SK-N-SH (cell line): ENCODE results near the gene SIRPB1. TPM values are rescaled to one million over a fixed set of nuclear protein-coding genes. Genes with fewer than 3 reads are reported as not detected.

Source experiments
- CTCF ChIA-PET: fragments of 300-600, 350-600 bp; formaldehyde crosslinking; extraction: SDS; loops from one replicate; lab custom pipeline; 2021; lab: Yijun Ruan, JAX
- POLR2A ChIA-PET: fragments of 350-600 bp; sonication (Branson Sonifier 250); formaldehyde crosslinking; extraction: SDS; loops from one replicate; lab custom pipeline; 2020; ENCODE audit warnings: antibody characterized with exemption, inconsistent platforms; lab: Yijun Ruan, JAX
- DNase-seq: peaks from one replicate; pipeline ENCODE4 v3.0.0; 2012
- H2AFZ ChIP-seq: fragments of 200-600 bp; sonication (generic); 2 replicates; pipeline ENCODE4 v1.8.1; 2016; ENCODE audit warnings: antibody characterized with exemption, mild to moderate bottlenecking, low read depth
- H3F3A ChIP-seq: fragments of 200-600 bp; sonication (generic); replicated peaks from 2 replicates; pipeline ENCODE3; 2016; ENCODE audit warnings: antibody characterized with exemption, mild to moderate bottlenecking; ENCODE audit not compliant: insufficient read depth
- H3K27ac ChIP-seq, 2 experiments: fragments of 200-500 bp in 1 of 2; fragments of 200-600 bp in 1 of 2; sonication (Bioruptor generic) in 1 of 2; sonication (generic), shearing (Covaris generic) in 1 of 2; 2 replicates each; pipeline versions ENCODE4 v1.5.1 to v1.6.1; 2014 to 2016; ENCODE audit warnings: low read depth in 2 of 2, inconsistent platforms in 1 of 2, low read length in 1 of 2, mild to moderate bottlenecking in 1 of 2, mixed read lengths in 1 of 2
- H3K27me3 ChIP-seq: fragments of 200-600 bp; sonication (generic), shearing (Covaris generic); 2 replicates; pipeline ENCODE4 v1.6.1; 2016; ENCODE audit warnings: mixed run types; ENCODE audit not compliant: insufficient read depth
- H3K36me3 ChIP-seq, 2 experiments: fragments of 200-500 bp in 1 of 2; fragments of 200-600 bp in 1 of 2; sonication (Bioruptor generic) in 1 of 2; sonication (generic) in 1 of 2; replicated peaks in 1 of 2; 2 replicates each; pipeline versions ENCODE3 to v1.5.1; 2014 to 2016; ENCODE audit warnings: low read length in 1 of 2, mild to moderate bottlenecking in 1 of 2; ENCODE audit not compliant: insufficient read depth in 2 of 2, control insufficient read depth in 1 of 2
- H3K4me1 ChIP-seq, 2 experiments: fragments of 200-500 bp in 1 of 2; fragments of 200-600 bp in 1 of 2; sonication (Bioruptor generic) in 1 of 2; sonication (generic), shearing (Covaris generic) in 1 of 2; 2 replicates each; pipeline versions ENCODE4 v1.5.1 to v1.6.1; 2014 to 2016; ENCODE audit warnings: low read depth in 1 of 2, low read length in 1 of 2, mixed run types in 1 of 2; ENCODE audit not compliant: insufficient read depth in 2 of 2, control insufficient read depth in 1 of 2
- H3K4me2 ChIP-seq: fragments of 200-600 bp; sonication (generic), shearing (Covaris generic); 2 replicates; pipeline ENCODE4 v1.6.1; 2017; ENCODE audit warnings: mixed run types
- H3K4me3 ChIP-seq, 2 experiments: fragments of 200-500 bp in 1 of 2; fragments of 200-600 bp in 1 of 2; sonication (Bioruptor generic) in 1 of 2; sonication (generic), shearing (Covaris generic) in 1 of 2; 2 replicates each; pipeline versions ENCODE4 v1.5.1 to v1.8.1; 2014 to 2016; ENCODE audit warnings: low read depth in 2 of 2, inconsistent platforms in 1 of 2, low read length in 1 of 2, mild to moderate bottlenecking in 1 of 2, mixed read lengths in 1 of 2, moderate library complexity in 1 of 2
- H3K79me2 ChIP-seq: fragments of 200-600 bp; sonication (generic); 2 replicates; pipeline ENCODE4 v1.8.1; 2017; ENCODE audit warnings: mild to moderate bottlenecking; ENCODE audit not compliant: insufficient read depth
- H3K9ac ChIP-seq: fragments of 200-600 bp; sonication (generic); 2 replicates; pipeline ENCODE4 v1.6.1; 2017; ENCODE audit warnings: mixed run types
- H3K9me2 ChIP-seq: fragments of 200-600 bp; sonication (generic); 2 replicates; pipeline ENCODE4 v1.6.1; 2017; ENCODE audit warnings: mixed run types
- H3K9me3 ChIP-seq: fragments of 200-600 bp; sonication (generic); 2 replicates; pipeline ENCODE4 v1.6.1; 2017; ENCODE audit warnings: mixed run types, mild to moderate bottlenecking, moderate library complexity
- H4K20me1 ChIP-seq: fragments of 200-600 bp; sonication (generic); 2 replicates; pipeline ENCODE4 v1.6.1; 2017; ENCODE audit warnings: mild to moderate bottlenecking, mixed run types; ENCODE audit not compliant: insufficient read depth
- CHD2 ChIP-seq: fragments of 150-350 bp; IDR thresholded peaks from 2 replicates; pipeline ENCODE4 v1.6.1; 2018; ENCODE audit warnings: low read length; ENCODE audit not compliant: partially characterized antibody
- GABPA ChIP-seq: IDR thresholded peaks from 2 replicates; pipeline ENCODE4 v1.4.0; 2012; ENCODE audit warnings: low read depth, mild to moderate bottlenecking
- GATA2 ChIP-seq: sonication (generic); formaldehyde crosslinking; IDR thresholded peaks from 2 replicates; pipeline ENCODE4 v1.5.0; 2020; ENCODE audit warnings: mild to moderate bottlenecking, missing genetic modification reagents
- JUND ChIP-seq: IDR thresholded peaks from 2 replicates; pipeline ENCODE4 v1.4.0; 2012
- NRF1 ChIP-seq: IDR thresholded peaks from 2 replicates; pipeline ENCODE4 v1.6.1; 2012; ENCODE audit warnings: low read depth, mild to moderate bottlenecking, low read length
- RAD21 ChIP-seq: IDR thresholded peaks from 2 replicates; pipeline ENCODE4 v1.6.1; 2012; ENCODE audit warnings: mild to moderate bottlenecking, low read length
- RFX5 ChIP-seq: IDR thresholded peaks from 2 replicates; pipeline ENCODE4 v1.6.1; 2012; ENCODE audit warnings: mild to moderate bottlenecking, improper control_type of control experiment, low read length
- SIN3A ChIP-seq: IDR thresholded peaks from 2 replicates; pipeline ENCODE4 v1.6.1; 2012; ENCODE audit warnings: low read depth, mild to moderate bottlenecking, low read length, moderate library complexity, borderline replicate concordance
- SMC3 ChIP-seq: IDR thresholded peaks from 2 replicates; pipeline ENCODE4 v1.6.1; 2012; ENCODE audit warnings: low read depth, low read length, improper control_type of control experiment
- TAF1 ChIP-seq: IDR thresholded peaks from 2 replicates; pipeline ENCODE4 v1.6.1; 2012; ENCODE audit warnings: low read depth, mild to moderate bottlenecking, low read length, moderate library complexity, borderline replicate concordance
- TCF12 ChIP-seq: IDR thresholded peaks from 2 replicates; pipeline ENCODE4 v1.4.0; 2012
- YY1 ChIP-seq: IDR thresholded peaks from 2 replicates; pipeline ENCODE4 v1.4.0; 2012; ENCODE audit warnings: low read depth, mild to moderate bottlenecking
- WGBS: methylation state at CpG from one replicate; pipeline ENCODE4 v1.1.6; 2017; ENCODE audit warnings: low lambda C conversion rate; 5-methylcytosine and 5-hydroxymethylcytosine counted together
- polyA plus RNA-seq, 3 experiments: library from polyadenylated mRNA; depleted of rRNA; stranded (reverse); fragments of >200 nt; gene quantifications; 2 replicates each; pipeline ENCODE4 v1.2.3, GENCODE V29; 2012
- TF ChIP-seq, protein P1 (sequence below): IDR thresholded peaks from 2 replicates; pipeline ENCODE4 v1.6.1; 2012; ENCODE audit warnings: mild to moderate bottlenecking, low read depth, low read length, moderate library complexity
- TF ChIP-seq, protein P2 (sequence below): fragments of 150-350 bp; IDR thresholded peaks from 2 replicates; pipeline ENCODE4 v1.6.1; 2016; ENCODE audit warnings: mild to moderate bottlenecking, low read depth, low read length

The SIRPB1 gene
- polyA plus RNA-seq, 1 of the 3 experiments (the other 2 are of a cell fraction) = 0.53 TPM

DNA sequence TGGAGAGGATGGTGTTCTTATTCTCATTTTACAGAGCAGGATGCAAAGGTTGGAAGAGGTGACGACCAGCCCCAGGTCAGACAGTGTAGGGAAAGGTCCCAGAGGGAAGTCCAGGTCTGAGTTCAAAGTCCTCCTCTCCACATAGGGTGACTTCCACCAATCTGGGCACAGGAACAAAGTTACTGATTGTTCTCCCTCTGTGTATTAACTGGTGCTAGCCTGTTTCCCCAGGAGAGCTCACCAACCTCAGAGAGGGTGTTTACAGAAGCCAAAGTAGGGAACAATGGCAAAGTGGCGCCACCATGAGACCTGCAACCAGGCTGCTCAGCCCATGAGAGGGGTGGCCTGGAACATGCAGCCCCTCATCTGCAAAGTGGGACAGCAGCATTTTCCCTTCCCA, 16.8 kb upstream of the SIRPB1 start (continued):
- TF ChIP-seq, protein P1, sequence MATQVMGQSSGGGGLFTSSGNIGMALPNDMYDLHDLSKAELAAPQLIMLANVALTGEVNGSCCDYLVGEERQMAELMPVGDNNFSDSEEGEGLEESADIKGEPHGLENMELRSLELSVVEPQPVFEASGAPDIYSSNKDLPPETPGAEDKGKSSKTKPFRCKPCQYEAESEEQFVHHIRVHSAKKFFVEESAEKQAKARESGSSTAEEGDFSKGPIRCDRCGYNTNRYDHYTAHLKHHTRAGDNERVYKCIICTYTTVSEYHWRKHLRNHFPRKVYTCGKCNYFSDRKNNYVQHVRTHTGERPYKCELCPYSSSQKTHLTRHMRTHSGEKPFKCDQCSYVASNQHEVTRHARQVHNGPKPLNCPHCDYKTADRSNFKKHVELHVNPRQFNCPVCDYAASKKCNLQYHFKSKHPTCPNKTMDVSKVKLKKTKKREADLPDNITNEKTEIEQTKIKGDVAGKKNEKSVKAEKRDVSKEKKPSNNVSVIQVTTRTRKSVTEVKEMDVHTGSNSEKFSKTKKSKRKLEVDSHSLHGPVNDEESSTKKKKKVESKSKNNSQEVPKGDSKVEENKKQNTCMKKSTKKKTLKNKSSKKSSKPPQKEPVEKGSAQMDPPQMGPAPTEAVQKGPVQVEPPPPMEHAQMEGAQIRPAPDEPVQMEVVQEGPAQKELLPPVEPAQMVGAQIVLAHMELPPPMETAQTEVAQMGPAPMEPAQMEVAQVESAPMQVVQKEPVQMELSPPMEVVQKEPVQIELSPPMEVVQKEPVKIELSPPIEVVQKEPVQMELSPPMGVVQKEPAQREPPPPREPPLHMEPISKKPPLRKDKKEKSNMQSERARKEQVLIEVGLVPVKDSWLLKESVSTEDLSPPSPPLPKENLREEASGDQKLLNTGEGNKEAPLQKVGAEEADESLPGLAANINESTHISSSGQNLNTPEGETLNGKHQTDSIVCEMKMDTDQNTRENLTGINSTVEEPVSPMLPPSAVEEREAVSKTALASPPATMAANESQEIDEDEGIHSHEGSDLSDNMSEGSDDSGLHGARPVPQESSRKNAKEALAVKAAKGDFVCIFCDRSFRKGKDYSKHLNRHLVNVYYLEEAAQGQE = no peak

DNA sequence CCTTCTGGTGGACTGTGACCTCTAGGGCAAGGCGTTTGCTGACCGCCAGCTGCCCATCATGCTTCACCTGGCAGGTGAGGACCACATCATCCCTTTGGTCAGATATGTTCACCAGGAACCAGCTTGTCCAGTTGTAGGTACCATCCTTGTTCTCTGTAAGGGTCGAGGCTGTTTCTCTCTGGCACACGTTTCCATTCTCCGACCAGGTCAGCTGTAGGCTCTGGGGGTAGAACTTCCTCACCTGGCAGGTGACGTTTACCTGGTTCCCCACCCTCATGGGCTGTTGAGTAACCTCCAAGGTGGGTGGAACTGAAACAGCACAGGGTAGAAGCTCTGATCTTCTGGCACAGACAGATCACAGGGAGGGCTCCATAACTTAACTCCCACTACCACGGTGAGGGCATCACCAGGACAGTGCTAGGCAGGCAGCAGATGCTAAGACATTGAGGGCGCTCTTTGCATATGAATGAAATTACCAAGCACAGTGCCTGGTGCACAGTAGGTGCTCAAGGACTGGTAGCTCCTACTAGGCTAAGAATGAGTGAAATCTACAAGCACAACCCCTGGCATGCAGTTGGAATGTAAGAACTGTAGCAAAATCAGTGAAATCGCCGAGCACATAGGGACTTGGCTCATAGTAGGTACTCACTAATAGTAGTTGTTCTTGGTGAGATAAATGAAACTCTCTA, 15.6 kb upstream of the SIRPB1 start:
- TF ChIP-seq GABPA (no peak), TCF12 (no peak), CHD2 (no peak), GATA2 (CRISPR knock-in tag) (no peak), SMC3 (no peak), TAF1 (no peak), JUND (no peak), YY1 (no peak), SIN3A (no peak), NRF1 (no peak), RAD21 (no peak), RFX5 (no peak)
- TF ChIP-seq, protein P2, sequence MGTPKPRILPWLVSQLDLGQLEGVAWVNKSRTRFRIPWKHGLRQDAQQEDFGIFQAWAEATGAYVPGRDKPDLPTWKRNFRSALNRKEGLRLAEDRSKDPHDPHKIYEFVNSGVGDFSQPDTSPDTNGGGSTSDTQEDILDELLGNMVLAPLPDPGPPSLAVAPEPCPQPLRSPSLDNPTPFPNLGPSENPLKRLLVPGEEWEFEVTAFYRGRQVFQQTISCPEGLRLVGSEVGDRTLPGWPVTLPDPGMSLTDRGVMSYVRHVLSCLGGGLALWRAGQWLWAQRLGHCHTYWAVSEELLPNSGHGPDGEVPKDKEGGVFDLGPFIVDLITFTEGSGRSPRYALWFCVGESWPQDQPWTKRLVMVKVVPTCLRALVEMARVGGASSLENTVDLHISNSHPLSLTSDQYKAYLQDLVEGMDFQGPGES = no peak
- Histone ChIP-seq H3K4me3 (no peak overlapping the region), H3K36me3 (no peaks in the 10 kb centered on the region), H3K9me2 (no peaks in the 10 kb centered on the region), H3K27me3 (no peaks in the 10 kb centered on the region), H4K20me1 (no peaks in the 10 kb centered on the region), H3K79me2 (no peaks in the 10 kb centered on the region), H3F3A (no peaks in the 10 kb centered on the region), H3K27ac (no peak overlapping the region), H3K9ac (no peak overlapping the region), H3K9me3 (no peaks in the 10 kb centered on the region), H2AFZ (no peak overlapping the region), H3K4me1 (peaks cover 0 to 5% of the 10 kb centered on the region in 2 experiments; a peak in 1 of 4 replicates), H3K4me2 (no peak overlapping the region)
- DNase-seq = no peak
- 53% methylated on average over 10 of the region's 10 CpGs for WGBS
- POLR2A ChIA-PET = no interaction called here
- CTCF ChIA-PET = no interaction called here
